GM21360 (cell line): Measurements from ENCODE around the gene FKBP7.
"Not testable (repeated sequence)": the region's sequence is repeated elsewhere in the genome, so short reads cannot be mapped to it uniquely, and the experiment has no call there.

Source experiments
- ATAC-seq: cut with Tn5 transposase; IDR thresholded peaks from one replicate; pipeline ENCODE4 v1.9.1; 2021; ENCODE audit warnings: mild to moderate bottlenecking, moderate library complexity; ENCODE audit not compliant: unreplicated experiment

Gene FKBP7

DNA sequence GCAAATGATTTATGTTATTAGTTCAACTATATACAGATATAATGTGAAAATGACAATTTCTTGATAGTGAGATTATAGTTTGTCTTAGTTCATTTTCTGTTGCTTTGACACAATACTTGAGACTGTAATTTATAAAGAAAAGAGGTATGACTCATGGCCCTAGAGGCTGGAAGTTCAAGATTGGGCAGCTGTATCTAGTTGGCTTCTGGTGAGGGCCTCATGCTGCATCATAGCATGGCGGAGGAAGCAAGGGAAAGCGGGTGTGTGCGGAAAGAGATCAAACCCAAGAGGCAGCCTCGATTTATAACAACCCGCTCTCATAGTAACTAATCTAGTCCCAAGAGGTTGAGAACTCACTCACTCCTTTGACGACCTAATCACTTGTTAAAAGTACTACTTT is 13.2 kb upstream of the FKBP7 start:
- ATAC-seq, result no peak

DNA sequence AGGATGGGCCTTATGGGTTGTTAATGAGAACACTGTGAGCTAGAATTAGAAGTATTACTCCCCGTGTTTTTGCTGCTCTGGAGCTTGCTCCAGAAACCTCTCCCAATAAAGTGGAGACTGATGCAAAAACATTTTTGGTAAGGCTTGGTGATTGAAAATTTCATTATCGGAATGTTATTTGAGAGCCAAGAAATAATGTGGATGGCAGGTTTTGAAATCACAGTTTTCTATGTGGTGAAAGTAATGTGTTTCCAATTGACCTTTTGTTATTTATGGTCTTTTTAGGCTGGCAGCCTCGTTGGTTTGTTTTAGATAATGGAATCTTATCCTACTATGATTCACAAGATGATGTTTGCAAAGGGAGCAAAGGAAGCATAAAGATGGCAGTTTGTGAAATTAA is 7.0 kb upstream of the FKBP7 start:
- ATAC-seq, result no peak

GRCh38 chr2:178484245-178485041 is 6.0 kb upstream of the FKBP7 start:
- ATAC-seq, result no peak

DNA sequence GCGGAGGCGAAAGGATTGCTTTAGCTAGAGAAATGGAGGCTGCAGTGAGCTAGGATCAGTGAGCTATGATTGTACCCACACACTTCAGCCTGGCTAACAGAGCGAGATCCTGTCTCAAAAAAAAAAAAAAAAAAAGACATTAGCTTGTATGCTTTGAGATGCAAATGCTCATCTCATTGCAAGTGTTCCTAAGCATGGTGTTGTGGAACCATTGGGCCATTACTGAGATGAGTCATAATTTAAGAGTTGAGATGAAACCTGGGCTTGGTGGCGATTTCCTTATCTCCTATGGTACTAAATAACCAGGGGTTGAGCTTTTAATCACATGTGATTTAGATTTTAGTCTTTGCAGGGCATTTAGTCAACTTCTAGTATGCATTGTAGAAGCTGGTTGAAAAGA is 4.0 kb upstream of the FKBP7 start:
- ATAC-seq, result peak; percentile 37

DNA sequence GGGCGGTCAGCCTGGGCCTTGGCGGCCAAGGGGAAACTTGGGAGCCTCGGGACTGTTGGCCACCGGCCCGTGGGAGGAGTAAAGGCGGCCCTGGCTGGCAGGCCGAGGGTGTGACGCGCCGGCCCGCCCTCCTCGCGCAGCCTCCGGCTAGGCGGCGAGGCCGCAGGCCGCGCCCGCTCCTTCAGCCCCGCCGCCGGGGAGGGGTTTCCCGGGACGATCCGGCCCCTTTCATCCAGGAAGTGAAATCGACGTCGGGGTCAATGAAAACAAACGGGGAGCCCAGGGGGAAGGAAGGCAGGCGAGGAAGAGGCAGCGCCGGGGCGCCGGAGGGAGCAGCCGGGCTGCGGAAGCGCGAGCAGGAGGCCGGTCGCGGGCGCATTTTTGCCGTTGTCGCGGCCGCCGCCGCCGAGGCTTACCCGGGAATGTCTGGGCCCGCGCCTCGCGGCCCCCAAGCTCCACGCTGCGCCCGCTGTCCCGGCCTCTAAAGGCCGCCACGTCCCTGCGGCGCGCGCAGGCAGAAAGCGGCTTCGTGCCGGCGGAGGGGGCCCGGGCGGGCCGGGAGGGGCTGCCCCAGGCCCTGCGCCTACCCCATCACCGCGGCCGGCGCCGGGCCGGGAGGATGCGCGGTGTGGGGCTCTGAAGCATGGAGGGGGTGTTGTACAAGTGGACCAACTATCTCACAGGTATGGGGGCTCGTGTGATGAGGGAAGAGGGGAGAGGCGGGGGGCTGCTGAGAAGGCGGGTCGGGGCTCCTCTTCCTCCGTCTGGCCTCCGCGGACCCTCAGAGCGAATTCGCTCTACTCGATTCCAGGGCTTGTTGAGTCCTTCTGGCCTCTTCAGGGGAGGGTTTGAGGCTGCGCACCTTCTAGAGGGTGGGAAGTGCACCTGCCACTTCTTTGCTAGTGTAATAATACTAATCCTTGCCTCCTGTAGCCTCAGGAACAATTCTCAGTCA is 2.1 kb upstream of the FKBP7 start, which contains the start of gene PLEKHA3:
TSS of gene PLEKHA3 (plus strand) at position 231 of the 955 bp plus-strand sequence. CDS start at position 644, 413 bp downstream.
- ATAC-seq, result peak; percentile 57

DNA sequence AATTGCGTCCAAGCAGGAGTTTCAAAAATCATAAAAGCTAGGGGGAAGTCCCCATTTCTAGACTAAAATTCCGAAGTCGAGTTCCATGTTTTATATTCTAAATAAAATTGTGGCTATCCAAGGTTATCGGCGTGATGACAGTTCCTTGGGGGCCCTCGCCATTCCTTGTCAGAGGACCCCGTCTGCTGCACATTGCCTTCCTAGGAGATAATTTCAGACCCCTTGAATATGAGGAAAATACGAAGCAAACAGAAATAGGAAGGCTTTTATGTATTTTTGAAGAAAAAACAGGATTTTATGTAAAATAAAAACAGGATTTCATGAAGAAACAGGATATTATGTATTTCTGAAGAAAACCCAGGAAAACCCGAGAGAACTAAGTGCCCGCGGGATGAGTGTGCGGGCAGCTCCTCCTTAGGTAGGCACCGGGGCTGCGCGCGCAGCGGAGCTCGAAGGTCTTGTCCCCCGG is 1.4 kb upstream of the FKBP7 start:
- no peak for ATAC-seq

DNA sequence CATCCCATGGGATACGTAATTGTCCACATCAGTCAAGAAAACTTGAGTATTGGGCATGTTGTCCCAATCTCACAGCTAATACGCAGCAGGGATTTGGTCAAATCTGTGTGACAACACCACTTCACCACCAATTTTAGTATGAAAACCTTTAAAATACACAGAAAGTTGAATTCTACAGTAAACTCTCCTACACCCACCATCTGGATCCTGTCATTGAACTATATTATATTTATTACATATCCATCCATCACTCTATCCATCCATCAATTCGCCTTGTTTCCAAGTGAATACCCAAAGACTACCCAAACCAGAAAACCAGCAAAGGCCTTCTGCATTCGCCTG is 846 bp upstream of the FKBP7 start:
- ATAC-seq, result no peak

DNA sequence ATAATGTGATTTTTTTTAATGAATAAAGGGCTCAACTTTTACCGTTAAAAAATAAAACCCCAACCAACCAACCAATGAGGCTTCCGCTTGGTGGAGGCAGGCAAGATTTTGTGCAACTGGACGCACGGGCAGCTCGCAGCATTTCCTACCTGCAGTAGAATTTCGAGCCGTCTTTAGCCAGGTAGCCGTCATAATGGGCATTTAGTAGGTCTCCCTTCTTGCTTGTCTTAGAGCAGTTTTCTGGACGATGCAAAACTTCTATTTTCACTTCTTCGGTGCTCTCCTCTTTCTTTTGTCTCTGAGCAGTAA is 316 bp downstream of the FKBP7 start:
- ATAC-seq, result no peak

DNA sequence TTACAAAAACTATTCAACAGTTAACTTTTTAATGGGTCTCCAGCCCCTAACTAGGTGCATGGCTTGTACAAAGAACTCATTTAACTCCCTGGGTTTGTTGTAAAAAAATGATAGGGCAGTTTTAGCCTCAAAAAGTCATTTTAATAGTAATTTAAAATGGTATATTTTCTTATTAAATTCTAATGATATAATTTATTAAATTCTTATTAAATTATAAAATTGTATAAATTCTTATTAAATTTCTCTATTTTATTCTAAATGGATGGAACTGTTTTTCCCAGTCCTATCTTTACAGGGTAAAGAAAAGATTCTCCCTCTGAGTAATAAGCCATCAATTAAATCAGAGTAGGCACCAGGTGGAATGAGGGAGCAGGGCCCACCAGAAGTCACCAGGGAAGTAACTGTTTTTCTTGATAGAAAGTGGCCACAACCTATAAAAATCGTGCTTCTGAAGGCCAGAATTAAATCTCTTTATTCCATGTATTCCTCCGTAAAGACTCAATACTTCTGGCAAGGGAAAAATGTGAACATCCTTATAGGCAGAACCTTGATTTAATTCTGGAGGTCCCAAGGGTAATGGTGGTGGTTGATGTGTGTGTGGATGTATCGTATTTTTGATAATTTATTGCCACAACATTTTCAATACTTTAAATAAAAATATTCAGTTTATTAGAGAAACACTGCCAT is 814 bp downstream of the FKBP7 start:
- no peak for ATAC-seq

DNA sequence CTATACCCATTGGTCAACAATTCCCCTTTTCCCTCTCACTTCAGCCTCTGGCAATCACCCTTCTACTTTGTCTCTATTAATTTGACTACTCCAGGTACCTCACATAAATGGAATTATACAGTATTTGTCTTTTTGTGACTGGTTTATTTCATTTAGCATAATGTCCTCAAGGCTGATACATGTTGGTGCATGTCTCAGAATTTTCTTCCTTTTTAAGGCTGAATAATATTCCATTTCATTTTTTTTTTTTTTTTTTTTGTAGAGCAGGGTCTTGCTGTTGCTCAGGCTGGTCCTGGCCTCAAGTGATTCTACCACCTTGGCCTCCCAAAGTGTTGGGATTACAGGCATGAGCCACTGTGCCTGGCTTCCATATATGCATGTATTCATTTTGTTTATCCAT is 1.9 kb downstream of the FKBP7 start:
- no peak for ATAC-seq

DNA sequence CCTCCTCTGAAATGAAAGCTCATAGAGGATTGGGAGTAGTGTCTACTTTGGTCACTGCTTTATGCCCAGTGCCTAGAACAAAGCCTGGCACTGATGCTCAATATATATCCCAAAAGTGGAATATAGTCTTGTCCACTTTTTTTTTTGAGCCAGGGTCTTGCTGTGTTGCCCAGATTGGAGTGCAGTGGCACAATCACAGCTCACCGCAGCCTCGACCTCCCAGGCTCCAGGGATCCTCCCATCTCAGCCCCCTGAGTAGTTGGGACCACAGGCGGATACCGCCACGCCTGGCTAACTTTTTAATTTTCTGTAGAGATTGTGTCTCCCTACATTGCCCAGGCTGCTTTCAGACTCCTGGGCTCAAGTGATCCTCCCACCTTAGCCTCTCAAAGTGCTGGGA is 3.8 kb downstream of the FKBP7 start:
- no peak for ATAC-seq

DNA sequence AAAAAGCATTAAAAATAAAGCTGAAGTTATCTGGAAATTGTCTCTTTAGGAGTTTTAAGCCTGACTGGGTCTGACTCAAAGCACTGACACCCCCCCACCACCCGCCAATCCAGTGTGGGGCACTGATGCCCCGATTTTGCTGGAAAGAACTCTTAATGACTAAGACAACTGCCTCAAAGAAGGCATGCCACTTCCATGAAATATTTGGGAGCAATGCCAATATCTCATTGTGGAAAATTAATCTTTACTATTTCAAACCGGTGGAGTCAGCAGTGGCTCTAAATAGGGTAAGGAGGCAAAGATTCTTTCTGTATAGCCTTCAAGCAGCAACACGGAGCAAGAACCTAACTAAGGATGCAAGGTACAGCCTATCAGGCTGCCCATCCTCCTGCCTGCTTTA is 4.5 kb downstream of the FKBP7 start:
- ATAC-seq, result no peak

GRCh38 chr2:178473373-178473772 is 5.0 kb downstream of the FKBP7 start:
- ATAC-seq, result no peak

- not testable (repeated sequence) for ATAC-seq
These were observed 7.1 kb downstream of the FKBP7 start for GRCh38 chr2:178471313-178471712.

DNA sequence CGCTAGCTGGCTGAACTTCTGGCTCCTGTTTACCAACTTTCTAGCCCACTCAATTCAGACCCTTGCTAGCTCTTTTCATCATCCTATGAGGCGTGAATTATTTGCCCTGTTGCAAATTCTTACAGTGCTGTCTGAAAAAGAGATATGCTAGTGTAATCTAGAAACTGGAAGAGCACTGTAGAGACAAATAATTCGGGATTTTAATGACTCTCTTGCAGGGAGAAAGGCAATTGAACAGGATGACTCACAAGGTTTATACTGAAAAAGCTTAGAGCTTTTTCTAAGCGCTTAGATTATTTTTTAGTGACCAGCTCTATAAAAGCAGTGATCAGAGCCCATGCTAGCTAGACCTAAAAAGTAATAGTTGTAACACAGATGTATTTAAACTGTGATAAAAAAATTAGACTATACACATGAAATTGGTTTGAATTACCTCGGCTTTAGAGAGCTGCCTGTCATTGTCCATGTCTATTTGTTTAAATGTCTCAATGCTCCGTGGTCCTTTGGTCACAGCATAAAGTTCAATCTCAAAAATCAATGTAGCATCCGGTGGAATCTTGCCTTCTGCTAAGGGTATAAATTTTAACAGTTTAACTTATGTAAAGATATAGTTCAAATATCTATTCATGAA is 9.1 kb downstream of the FKBP7 start:
- ATAC-seq, result no peak

- ATAC-seq, result no peak
These were observed 21.0 kb downstream of the FKBP7 start for GRCh38 chr2:178457390-178457886.

DNA sequence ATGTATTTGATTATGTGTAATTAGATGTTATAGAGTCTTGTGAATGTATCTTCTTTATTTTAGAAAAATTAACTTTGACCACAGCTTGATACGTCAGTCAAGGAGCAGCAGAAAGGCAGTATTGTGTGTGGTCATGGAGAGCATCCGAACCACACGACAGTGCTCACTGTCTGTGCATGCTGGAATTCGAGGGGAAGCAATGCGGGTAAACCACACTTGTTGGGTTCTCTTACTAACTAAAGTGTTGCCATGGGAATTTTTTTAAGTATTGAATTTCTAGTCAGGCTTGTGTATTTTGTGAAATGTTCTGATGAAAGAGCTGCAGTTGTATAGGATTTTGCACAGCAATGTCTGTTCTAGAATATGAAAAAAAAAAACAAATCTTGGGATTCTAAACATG is 22.5 kb downstream of the FKBP7 start:
- no peak for ATAC-seq

DNA sequence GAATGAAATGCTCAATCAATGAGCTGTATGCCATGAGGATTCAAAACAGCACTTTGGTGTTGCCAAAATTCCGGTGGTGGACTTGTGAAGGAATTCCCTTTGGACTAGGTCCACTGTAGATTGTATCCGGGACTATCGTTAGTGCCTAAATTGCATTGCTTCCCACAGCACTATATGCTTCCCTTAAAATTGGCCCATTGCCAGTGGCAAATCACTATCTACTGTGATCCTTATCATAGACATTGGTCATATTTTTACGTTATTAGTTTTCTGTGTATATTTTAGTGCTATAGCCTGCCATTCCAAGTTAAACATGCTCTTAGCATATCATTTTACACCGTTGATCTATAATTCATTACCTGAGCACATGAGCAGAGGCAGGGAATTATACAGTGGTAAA is 25.5 kb downstream of the FKBP7 start:
- no peak for ATAC-seq

DNA sequence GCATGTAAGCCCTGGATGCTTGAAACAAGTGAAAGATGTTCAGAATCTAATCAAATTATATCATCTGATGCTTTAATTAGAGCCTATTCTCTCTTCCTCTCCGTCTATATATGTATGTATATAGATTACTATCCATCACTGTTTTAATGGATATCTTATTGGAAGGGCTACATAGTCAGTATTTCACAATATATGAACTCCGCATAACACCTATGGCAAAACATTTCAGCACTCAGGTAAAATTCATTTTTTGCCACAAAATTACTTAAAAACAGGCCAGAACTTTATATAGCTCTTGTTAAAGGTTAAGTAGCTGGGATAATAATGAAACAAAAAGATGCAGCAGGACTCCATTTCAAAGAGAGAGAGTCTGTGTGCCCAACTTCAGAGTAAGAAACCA is 26.1 kb downstream of the FKBP7 start:
- no peak for ATAC-seq

- peak; percentile 75 for ATAC-seq
These were observed 27.4 kb downstream of the FKBP7 start, which contains the start of the genes PJVK and PRKRA for GRCh38 chr2:178450774-178451525. PJVK (plus strand) TSS chr2:178451378; CDS start chr2:178453410, 2,032 bp downstream. PRKRA (minus strand) TSS chr2:178451175; CDS start chr2:178451030, 145 bp downstream.
